OCI-LY7 (cell line): Measurements from ENCODE around the gene HMCN1.

Experiments used
- EZH2phosphoT487 ChIP-seq: fragments of 200-600 bp; sonication (generic); IDR thresholded peaks from 2 replicates; pipeline ENCODE4 v1.6.1; 2018; ENCODE audit warnings: low read depth, borderline replicate concordance, mild to moderate bottlenecking, mixed run types, antibody characterized with exemption, low read length, moderate library complexity, mixed read lengths
- TF ChIP-seq, protein P1 (sequence below): fragments of 200-600 bp; sonication (generic); conservative IDR thresholded peaks from 2 replicates; pipeline ENCODE4 v1.5.1; 2014; ENCODE audit warnings: mild to moderate bottlenecking, antibody characterized with exemption, low read length, moderate library complexity, mixed read lengths

DNA sequence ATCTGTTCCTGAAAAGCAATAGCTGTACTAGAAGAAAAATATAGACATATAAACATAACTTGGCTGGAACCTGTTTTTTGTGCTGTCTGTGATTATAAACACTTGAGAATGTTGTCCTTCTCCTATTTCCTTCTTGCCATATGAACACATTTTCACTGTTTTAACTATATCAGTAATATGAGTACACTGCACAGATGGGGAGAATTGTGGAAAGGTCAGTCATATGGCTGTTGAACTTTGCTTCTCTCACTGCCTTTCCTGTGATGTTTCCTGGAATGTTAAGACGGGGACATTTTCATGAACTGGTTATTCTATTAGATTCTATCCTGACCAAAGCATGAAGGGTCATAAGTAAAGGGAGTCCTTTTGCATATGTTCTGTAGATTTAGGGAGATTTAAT is 24.9 kb downstream of the HMCN1 start:
- TF ChIP-seq, protein P1, sequence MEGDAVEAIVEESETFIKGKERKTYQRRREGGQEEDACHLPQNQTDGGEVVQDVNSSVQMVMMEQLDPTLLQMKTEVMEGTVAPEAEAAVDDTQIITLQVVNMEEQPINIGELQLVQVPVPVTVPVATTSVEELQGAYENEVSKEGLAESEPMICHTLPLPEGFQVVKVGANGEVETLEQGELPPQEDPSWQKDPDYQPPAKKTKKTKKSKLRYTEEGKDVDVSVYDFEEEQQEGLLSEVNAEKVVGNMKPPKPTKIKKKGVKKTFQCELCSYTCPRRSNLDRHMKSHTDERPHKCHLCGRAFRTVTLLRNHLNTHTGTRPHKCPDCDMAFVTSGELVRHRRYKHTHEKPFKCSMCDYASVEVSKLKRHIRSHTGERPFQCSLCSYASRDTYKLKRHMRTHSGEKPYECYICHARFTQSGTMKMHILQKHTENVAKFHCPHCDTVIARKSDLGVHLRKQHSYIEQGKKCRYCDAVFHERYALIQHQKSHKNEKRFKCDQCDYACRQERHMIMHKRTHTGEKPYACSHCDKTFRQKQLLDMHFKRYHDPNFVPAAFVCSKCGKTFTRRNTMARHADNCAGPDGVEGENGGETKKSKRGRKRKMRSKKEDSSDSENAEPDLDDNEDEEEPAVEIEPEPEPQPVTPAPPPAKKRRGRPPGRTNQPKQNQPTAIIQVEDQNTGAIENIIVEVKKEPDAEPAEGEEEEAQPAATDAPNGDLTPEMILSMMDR: no peak
- TF ChIP-seq EZH2phosphoT487: no peak
